Hematopoietic multipotent progenitor cell treated with erythropoietin and hydrocortisone succinate and interleukin-3 and kit ligand, for 15 days (in vitro differentiated cells): ENCODE data around the gene YRDC.
A peak's percentile ranks its signal among the peaks of the same experiment; 100 is the strongest.

Experiments used
- DNase-seq: peaks from one replicate; pipeline ENCODE4 v3.0.0-alpha.2; 2015; ENCODE audit warnings: low spot score

The YRDC gene

GRCh38 chr1:37822906-37823815 is 15.2 kb upstream of the YRDC start:
- DNase-seq = no peak

DNA sequence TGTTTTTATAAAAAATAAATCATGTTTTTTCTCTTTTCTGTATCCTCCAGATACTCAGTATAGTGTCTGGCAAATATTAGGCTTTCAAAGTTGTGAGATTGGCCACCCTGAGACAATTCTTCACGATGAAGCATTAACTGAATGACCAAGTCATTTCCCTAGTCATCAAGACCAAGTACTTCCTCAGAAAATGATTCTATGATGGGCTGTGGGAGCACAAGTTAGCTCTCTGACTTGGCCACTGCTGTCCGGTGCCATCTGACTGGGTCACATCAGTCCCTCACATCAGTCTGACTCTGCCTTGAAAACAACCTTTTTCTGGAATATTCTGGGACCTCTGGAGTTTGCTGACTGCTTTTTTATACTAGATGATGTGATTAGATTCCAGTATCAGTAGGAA is 13.5 kb upstream of the YRDC start:
- no peak for DNase-seq

- no peak for DNase-seq
Observed at GRCh38 chr1:37817481-37817880, 9.5 kb upstream of the YRDC start.

DNA sequence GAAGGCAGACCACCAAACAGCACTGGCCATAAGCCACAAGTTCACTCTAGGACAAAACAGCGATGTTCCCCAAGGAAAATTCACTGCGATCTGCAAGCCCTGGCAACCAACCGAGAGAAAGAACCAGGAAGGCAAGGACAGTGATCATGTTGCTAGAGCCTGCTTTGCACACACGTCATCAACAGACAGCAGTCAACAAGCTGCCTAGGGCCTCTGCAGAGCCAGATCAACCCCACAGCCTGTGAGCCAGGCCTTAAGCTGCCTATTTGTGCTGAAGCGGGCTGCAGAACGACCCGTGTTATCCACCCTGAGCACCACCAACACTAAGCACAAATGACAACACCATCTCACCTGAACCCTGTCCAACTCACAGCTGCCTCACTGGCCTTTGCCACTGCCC is 6.2 kb upstream of the YRDC start:
- no peak for DNase-seq

- DNase-seq = no peak
Observed at GRCh38 chr1:37813529-37814145, 5.6 kb upstream of the YRDC start.

DNA sequence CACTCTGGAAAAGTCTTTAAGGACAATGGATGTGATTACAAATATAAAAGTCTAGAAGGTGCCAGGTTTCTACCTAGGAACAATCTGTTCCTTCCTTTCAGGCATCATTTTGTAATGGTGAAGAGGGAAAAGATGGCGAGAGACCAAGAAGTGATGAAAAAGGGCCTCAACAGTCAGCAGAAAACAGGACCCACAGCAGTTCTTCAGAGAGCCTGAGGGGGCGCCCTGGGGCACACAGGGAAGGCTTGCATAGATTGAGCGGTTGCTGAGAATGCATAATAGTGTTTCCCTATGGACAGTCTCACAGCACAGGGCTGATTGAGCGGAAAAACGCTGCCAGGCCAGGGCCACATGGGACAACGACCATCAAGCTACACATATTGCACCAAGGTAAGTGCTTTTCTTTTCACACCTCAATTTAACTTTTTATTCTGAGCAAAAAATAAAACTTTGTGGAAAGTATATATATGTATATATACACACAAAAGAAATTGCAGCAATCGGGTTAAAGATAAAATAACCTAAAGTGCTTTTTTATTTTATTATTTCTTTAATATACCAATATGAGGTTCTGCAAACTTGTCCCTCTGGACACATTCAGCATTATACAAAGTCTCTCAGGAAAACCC is 3.1 kb upstream of the YRDC start:
- peak; percentile 81 for DNase-seq

GRCh38 chr1:37809942-37810341 is 1.9 kb upstream of the YRDC start:
- no peak for DNase-seq

DNA sequence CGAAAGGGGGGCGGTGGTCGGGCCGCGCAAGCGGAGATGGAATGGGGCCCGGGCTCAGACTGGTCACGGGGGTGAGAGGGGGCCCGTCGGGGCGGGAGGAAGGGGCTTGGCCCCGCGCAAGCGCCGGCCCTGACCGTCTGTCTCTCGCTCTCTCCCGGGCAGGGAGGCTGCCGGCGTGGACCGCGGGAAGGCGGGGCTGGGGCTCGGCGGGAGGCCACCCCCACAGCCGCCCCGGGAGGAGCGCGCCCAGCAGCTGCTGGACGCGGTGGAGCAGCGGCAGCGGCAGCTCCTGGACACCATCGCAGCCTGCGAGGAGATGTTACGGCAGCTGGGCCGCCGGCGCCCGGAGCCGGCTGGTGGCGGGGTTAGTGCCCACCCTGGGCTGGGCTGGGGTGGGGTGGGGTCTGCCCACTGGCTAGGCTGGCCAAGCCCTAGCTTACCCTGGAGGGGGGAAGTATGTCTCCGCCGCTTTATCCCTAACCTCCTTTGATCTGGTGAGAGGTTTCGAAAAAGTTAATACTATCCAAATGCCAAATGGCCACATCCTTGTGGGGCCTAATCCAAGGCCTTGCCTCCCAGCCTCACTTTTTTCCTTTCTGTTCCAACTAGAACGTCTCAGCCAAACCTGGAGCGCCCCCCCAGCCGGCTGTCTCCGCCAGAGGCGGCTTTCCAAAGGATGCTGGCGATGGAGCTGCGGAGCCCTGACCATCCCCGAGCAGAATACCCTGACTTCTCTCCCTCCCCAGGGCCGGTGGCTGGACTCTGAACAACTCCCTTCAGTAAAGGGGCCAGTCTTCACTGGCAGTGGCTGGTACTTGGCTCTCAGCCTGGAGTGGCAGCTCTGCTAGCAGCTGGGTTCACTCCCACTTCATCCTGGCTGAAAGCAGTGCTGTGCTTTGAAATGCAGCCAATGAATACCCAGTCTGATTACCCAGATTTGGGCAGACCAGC is 636 bp upstream of the YRDC start:
- peak; percentile 48 for DNase-seq

GRCh38 chr1:37807220-37807554 is 821 bp downstream of the YRDC start:
- peak; percentile 81 for DNase-seq

GRCh38 chr1:37802439-37802838 is 5.6 kb downstream of the YRDC start:
- no peak for DNase-seq

DNA sequence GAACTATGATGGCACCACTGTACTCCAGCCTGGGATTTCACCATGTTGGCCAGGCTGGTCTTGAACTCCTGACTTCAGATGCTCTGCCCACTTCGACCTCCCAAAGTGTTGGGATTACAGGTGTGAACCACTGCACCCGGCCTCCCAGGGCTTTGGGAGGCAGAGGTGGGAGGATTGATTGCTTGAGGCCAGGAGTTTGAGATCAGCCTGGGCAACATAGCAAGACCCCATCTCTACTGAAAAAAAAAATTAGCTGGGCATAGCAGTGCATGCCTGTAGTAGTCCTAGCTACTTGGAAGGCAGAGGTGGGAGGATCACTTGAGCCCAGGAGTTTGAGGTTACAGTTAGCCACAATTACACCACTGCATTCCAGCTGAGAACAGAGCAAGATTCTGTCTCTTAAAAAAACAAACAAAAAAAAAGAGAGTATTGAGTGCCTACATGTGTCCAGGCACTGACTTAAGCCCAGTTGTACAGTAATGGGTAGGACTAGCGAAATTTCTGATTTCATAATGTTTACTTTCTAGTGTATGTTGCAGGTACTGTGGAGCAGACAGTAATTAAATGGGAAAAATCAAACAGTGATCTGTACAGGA is 10.2 kb downstream of the YRDC start:
- DNase-seq = no peak

- DNase-seq = peak; percentile 11
Observed at GRCh38 chr1:37795340-37796125, 12.5 kb downstream of the YRDC start.

- no peak for DNase-seq
Observed at GRCh38 chr1:37794372-37795339, 13.4 kb downstream of the YRDC start.

- peak; percentile 9 for DNase-seq
Observed at GRCh38 chr1:37793773-37794371, 14.1 kb downstream of the YRDC start, which contains the start of gene MANEAL. TSS of gene MANEAL (plus strand) at chr1:37793847. CDS start at chr1:37794183, 336 bp downstream.

DNA sequence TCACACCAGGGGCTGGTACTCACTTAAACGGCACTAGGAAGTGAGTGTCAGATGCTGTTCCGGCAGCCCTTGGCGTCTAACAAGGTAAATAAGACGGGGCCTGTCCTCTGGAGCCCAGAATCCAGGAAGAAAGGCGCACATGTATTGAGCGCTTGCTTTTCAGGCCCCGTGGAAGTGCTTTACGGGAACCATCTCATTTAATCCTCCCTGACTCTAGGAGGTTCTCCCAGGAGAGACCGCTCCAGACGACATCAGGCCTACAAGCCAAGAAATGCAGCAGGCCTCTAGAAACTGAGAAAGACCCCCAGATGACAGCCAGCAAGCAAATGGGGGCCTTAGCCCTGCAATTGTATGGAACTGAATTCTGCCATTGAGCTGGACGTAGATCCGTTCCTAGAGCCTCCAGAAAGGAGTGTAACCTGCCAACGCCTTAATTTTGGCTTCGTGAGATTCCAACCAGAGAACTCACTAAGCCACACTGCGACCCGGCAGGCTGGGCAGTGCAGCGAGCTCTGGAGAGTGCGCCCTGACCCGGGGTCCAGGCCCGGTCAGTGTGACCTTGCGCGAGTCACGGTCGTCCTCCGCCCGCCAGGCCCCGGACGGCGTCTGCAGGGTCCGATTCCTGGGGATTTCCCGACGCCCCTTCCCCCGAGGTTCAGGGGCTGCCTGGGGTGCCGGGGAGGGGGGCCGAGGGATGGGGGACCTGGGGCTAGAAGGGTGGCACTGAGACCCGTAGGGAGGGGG is 14.9 kb downstream of the YRDC start:
- DNase-seq = no peak

DNA sequence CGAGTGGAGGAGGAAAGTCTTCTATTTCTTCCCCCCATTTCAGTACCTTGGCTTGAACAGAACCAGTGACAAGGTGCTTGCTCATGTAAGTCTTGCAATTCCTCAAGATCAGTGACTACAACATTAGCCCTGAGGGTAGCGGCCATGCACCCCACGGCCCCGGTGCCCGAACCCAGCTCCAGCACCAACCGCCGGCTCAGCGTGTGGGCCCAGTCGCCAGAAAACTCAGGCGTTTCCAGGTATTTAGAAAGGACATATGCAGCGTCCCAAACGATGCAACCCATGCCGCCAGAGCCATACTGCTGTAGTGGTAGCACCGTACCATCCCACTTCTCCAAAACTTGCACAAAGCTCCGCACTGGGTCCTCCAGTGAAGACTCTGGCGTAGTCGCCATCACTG is 25.5 kb downstream of the YRDC start:
- no peak for DNase-seq

DNA sequence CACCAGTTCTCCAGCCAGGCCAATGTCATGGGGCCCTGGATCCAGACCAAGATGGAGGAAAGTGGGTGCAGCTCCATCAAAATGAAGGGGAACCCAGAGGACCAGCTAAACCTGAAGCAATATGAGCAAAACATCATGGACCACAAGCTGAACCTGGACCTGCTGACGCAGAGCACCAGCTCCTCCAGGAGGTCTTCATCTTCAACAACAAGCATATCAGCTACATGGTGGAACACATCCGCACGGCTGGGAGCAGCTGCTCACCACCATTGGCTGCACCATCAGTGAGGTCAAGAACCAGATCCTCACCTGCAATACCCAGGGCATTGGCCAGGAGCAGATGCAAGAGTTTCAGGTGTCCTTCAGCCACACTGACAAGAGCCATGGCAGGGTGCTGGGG is 29.4 kb downstream of the YRDC start:
- no peak for DNase-seq

- DNase-seq = no peak
Observed at GRCh38 chr1:37776946-37777516, 31.0 kb downstream of the YRDC start.
